MM.1S (cell line): ENCODE measurements around the gene MME.

ENCODE experiments used
- DNase-seq: peaks from one replicate; pipeline ENCODE4 v3.0.0-alpha.2; 2015
- H2AFZ ChIP-seq: fragments of 300-600 bp; sonication (generic); 2 replicates; pipeline ENCODE4 v1.6.0; 2016; ENCODE audit warnings: antibody characterized with exemption, low read length
- H3F3A ChIP-seq: fragments of 300-600 bp; sonication (generic); 2 replicates; pipeline ENCODE4 v1.6.1; 2016; ENCODE audit warnings: mild to moderate bottlenecking, antibody characterized with exemption, low read length, moderate library complexity, mixed read lengths; ENCODE audit not compliant: insufficient read depth
- H3K27ac ChIP-seq: fragments of 300-600 bp; sonication (generic); 2 replicates; pipeline ENCODE4 v1.5.1; 2016; ENCODE audit warnings: mild to moderate bottlenecking, low read length
- H3K27me3 ChIP-seq: fragments of 300-600 bp; sonication (generic); replicated peaks from 2 replicates; pipeline ENCODE4 v1.6.0; 2016; ENCODE audit warnings: low read length; ENCODE audit not compliant: insufficient read depth
- H3K36me3 ChIP-seq: fragments of 300-600 bp; sonication (generic); replicated peaks from 2 replicates; pipeline ENCODE4 v1.6.1; 2016; ENCODE audit warnings: mild to moderate bottlenecking, low read length, mixed read lengths; ENCODE audit not compliant: insufficient read depth
- H3K4me1 ChIP-seq: fragments of 300-600 bp; sonication (generic); 2 replicates; pipeline ENCODE4 v1.6.1; 2016; ENCODE audit warnings: low read length, mixed read lengths
- H3K4me2 ChIP-seq: fragments of 300-600 bp; sonication (generic); 2 replicates; pipeline ENCODE4 v1.6.0; 2016; ENCODE audit warnings: low read depth, low read length
- H3K4me3 ChIP-seq: fragments of 300-600 bp; sonication (generic); 2 replicates; pipeline ENCODE4 v1.5.1; 2016; ENCODE audit warnings: low read length, mixed read lengths
- H3K79me2 ChIP-seq: fragments of 300-600 bp; sonication (generic); 2 replicates; pipeline ENCODE4 v1.6.1; 2016; ENCODE audit warnings: mixed run types, low read length, mixed read lengths
- H3K9ac ChIP-seq: fragments of 300-600 bp; sonication (generic); 2 replicates; pipeline ENCODE4 v1.6.1; 2016; ENCODE audit warnings: low read length, mixed read lengths
- H3K9me2 ChIP-seq: fragments of 300-600 bp; sonication (generic); replicated peaks from 2 replicates; pipeline ENCODE4 v1.6.1; 2016; ENCODE audit warnings: mild to moderate bottlenecking, low read length, mixed read lengths; ENCODE audit not compliant: insufficient read depth
- H3K9me3 ChIP-seq: fragments of 300-600 bp; sonication (generic); replicated peaks from 2 replicates; pipeline ENCODE4 v1.6.1; 2016; ENCODE audit warnings: mild to moderate bottlenecking, low read length, mixed read lengths; ENCODE audit not compliant: insufficient read depth
- H4K20me1 ChIP-seq: fragments of 300-600 bp; sonication (generic); 2 replicates; pipeline ENCODE4 v1.6.1; 2016; ENCODE audit warnings: mild to moderate bottlenecking, low read length, moderate library complexity, mixed read lengths; ENCODE audit not compliant: insufficient read depth
- EZH2 ChIP-seq: fragments of 300-600 bp; sonication (generic); optimal IDR thresholded peaks from 2 replicates; pipeline ENCODE3; 2017; ENCODE audit warnings: low read depth, mild to moderate bottlenecking, antibody characterized with exemption, low read length, mixed read lengths
- EZH2phosphoT487 ChIP-seq: fragments of 300-600 bp; sonication (generic); IDR thresholded peaks from 2 replicates; pipeline ENCODE4 v1.6.1; 2018; ENCODE audit warnings: antibody characterized with exemption, low read length
- TF ChIP-seq, protein P1 (sequence below): fragments of 300-600 bp; sonication (generic); IDR thresholded peaks from 2 replicates; pipeline ENCODE4 v1.5.1; 2016; ENCODE audit warnings: antibody characterized with exemption, low read length, mixed read lengths

MME gene

DNA sequence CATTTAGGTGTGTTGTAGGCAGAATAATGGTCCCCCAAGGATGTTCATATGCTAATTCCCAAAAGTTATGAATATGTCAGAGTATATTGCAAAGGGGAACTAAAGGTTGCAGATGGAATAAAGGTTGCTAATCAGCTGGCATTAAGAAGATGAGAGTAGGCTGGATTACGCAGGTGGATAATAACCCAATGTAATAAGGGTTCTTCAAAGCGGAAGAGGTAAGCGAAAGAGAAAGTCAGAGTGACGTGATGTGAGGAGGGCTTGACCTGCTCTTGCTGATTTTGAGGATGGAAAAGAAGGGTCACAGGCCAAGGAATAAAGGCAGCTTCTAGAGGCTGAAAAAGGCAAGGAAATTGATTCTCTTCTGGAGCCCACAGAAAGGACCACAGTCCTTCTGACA lies 109.4 kb downstream of the MME start:
- no peaks in the 10 kb centered on the region for H3K9me2 ChIP-seq
- DNase-seq: no peak
- no peak overlapping the region for H3K9ac ChIP-seq
- H3K4me1 ChIP-seq: peaks cover 10% of the 10 kb centered on the region
- H3K4me2 ChIP-seq: no peak overlapping the region
- H3K9me3 ChIP-seq: no peaks in the 10 kb centered on the region
- H3K36me3 ChIP-seq: no peaks in the 10 kb centered on the region
- no peak overlapping the region for H2AFZ ChIP-seq
- no peaks in the 10 kb centered on the region for H4K20me1 ChIP-seq
- TF ChIP-seq, protein P1, sequence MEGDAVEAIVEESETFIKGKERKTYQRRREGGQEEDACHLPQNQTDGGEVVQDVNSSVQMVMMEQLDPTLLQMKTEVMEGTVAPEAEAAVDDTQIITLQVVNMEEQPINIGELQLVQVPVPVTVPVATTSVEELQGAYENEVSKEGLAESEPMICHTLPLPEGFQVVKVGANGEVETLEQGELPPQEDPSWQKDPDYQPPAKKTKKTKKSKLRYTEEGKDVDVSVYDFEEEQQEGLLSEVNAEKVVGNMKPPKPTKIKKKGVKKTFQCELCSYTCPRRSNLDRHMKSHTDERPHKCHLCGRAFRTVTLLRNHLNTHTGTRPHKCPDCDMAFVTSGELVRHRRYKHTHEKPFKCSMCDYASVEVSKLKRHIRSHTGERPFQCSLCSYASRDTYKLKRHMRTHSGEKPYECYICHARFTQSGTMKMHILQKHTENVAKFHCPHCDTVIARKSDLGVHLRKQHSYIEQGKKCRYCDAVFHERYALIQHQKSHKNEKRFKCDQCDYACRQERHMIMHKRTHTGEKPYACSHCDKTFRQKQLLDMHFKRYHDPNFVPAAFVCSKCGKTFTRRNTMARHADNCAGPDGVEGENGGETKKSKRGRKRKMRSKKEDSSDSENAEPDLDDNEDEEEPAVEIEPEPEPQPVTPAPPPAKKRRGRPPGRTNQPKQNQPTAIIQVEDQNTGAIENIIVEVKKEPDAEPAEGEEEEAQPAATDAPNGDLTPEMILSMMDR: no peak
- no peak for TF ChIP-seq EZH2phosphoT487
- no peak for TF ChIP-seq EZH2
- no peaks in the 10 kb centered on the region for H3K27me3 ChIP-seq
- no peak overlapping the region for H3K4me3 ChIP-seq
- H3F3A ChIP-seq: no peaks in the 10 kb centered on the region
- no peak overlapping the region for H3K27ac ChIP-seq
- no peaks in the 10 kb centered on the region for H3K79me2 ChIP-seq

GRCh38 chr3:155190691-155191090 lies 110.6 kb downstream of the MME start:
- Histone ChIP-seq H3K4me3 (no peak overlapping the region), H3K9ac (no peak overlapping the region), H4K20me1 (no peaks in the 10 kb centered on the region), H3K27ac (no peak overlapping the region), H3F3A (no peaks in the 10 kb centered on the region), H3K4me2 (no peak overlapping the region), H3K27me3 (no peaks in the 10 kb centered on the region), H3K4me1 (peaks cover 5% of the 10 kb centered on the region), H3K9me3 (no peaks in the 10 kb centered on the region), H3K36me3 (no peaks in the 10 kb centered on the region), H3K9me2 (no peaks in the 10 kb centered on the region), H2AFZ (no peak overlapping the region), H3K79me2 (no peaks in the 10 kb centered on the region)
- TF ChIP-seq EZH2phosphoT487: no peak
- TF ChIP-seq, protein P1: no peak
- no peak for TF ChIP-seq EZH2
- DNase-seq: no peak

GRCh38 chr3:155192957-155193746 lies 113.0 kb downstream of the MME start:
- Histone ChIP-seq H3K9me2 (no peaks in the 10 kb centered on the region), H3K27ac (no peak overlapping the region), H3K79me2 (no peaks in the 10 kb centered on the region), H3K9me3 (no peaks in the 10 kb centered on the region), H3K4me3 (no peak overlapping the region), H2AFZ (no peak overlapping the region), H3K4me1 (no peaks in the 10 kb centered on the region), H3F3A (no peaks in the 10 kb centered on the region), H3K9ac (no peak overlapping the region), H3K27me3 (no peaks in the 10 kb centered on the region), H3K36me3 (no peaks in the 10 kb centered on the region), H4K20me1 (no peaks in the 10 kb centered on the region), H3K4me2 (no peak overlapping the region)
- TF ChIP-seq, protein P1: no peak
- TF ChIP-seq EZH2 (no peak), EZH2phosphoT487 (no peak)
- DNase-seq: no peak
